LNCAP (cell line): ENCODE measurements around the gene PIP4P1.

ENCODE experiments used
- TF ChIP-seq, protein P1 (sequence below): fragments of 450-650 bp; IDR thresholded peaks from 2 replicates; pipeline ENCODE4 v1.5.1; 2017; ENCODE audit warnings: mild to moderate bottlenecking

PIP4P1 gene

DNA sequence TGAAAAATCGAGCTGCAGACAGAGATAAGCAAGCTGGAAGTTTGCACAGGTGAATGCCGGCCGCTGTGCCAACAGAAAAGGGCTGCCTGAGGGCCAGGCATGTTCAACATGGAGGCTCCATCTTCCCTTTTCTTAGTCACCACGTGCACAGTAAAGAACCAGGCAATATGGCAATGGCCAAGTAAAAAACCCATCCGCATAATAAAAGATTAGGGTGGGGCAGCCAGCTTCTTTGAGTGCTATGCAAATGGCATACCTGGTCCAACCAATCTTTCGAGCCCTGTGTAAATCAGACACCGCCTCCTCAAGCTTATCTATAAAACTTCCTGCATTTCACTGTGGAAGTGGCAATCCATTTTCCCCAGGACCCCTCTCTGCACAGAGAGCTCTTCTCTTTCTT lies 24.7 kb upstream of the PIP4P1 start:
- TF ChIP-seq, protein P1, sequence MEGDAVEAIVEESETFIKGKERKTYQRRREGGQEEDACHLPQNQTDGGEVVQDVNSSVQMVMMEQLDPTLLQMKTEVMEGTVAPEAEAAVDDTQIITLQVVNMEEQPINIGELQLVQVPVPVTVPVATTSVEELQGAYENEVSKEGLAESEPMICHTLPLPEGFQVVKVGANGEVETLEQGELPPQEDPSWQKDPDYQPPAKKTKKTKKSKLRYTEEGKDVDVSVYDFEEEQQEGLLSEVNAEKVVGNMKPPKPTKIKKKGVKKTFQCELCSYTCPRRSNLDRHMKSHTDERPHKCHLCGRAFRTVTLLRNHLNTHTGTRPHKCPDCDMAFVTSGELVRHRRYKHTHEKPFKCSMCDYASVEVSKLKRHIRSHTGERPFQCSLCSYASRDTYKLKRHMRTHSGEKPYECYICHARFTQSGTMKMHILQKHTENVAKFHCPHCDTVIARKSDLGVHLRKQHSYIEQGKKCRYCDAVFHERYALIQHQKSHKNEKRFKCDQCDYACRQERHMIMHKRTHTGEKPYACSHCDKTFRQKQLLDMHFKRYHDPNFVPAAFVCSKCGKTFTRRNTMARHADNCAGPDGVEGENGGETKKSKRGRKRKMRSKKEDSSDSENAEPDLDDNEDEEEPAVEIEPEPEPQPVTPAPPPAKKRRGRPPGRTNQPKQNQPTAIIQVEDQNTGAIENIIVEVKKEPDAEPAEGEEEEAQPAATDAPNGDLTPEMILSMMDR: no peak

DNA sequence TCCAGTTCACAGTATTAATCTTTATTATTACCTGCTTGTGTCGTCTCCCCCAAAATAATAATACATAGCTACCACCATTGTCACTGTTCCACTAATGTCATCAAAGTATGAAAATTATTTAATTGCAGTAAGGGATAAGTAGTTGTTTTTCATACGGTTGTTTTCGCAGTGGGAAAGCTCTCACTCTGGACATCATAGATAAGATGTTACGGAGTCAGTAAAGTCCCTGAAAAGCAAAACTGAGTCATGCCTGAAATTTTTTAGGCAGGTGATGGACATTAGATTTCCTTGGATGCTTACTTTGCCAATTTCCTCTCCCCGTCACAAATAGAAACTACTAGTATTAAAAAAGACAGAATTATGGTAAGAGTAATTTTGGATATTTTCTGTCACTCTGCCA lies 21.1 kb upstream of the PIP4P1 start:
- TF ChIP-seq, protein P1: no peak

DNA sequence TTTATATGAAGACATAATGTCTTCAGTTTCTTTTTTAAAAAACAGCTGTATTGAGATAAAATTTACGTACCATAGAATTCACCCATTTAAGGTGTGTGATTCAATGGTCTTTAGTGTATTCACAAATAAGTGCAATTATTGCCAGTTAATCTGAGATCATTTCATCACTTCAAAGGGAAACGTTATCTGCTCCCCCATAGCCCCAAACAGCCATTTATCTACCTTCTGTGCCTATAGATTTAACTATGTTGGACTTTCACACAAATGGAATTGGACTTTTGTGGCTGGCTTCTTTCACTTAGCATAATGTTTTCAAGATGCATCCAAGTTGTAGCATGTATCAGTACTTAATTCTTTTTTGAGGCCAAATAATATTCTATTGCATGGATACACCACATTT lies 17.7 kb upstream of the PIP4P1 start:
- TF ChIP-seq, protein P1: no peak

DNA sequence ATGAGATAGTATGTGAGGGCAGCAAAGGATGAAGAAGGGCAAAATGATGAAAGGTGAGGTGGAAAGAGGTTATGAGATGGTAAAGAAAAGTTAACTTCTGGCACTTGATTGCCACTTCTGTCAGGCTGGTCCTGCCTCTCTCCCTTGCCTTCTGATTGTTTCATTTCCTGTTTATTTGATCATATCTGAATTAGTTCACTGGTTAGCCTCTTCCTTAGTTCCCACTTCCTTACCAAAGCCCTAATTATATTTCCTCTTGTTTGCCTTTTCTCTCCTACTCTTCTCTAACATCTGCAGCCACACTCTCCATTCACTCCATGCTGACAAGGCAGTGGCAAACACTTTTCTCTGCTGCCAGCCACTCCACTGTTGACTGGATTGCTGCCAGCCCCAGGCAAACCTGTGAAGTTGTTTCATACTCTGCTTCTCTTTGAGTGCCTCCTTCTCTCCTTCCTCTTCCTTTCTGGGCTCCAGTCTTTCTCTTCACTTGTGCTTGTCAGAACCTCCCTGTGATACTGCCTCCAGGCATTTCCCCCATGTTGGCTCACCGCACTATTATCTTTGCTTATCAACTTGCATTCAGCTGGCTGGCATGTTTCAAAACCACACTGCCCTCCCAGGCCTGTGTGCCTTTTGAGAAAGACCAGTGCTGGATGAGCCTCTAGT lies 16.1 kb upstream of the PIP4P1 start:
- TF ChIP-seq, protein P1: no peak

DNA sequence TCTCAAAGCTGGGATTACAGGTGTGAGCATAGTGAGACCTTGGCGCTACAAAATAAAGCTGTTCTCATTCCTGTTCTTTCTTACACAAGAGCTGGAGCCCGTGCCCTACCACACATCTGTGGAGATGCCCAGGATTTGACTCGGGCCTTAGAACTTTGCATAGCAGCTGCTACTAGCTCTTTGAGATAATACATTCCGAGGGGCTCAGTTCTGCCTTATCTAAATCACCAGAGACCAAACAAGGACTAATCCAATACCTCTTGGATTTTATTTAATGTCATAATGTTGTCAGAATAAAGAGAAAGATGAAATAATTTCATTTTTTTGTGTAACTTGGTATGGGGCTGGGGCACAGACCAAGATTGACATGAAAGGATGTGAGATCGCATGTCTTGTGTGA lies 15.5 kb upstream of the PIP4P1 start:
- TF ChIP-seq, protein P1: no peak

DNA sequence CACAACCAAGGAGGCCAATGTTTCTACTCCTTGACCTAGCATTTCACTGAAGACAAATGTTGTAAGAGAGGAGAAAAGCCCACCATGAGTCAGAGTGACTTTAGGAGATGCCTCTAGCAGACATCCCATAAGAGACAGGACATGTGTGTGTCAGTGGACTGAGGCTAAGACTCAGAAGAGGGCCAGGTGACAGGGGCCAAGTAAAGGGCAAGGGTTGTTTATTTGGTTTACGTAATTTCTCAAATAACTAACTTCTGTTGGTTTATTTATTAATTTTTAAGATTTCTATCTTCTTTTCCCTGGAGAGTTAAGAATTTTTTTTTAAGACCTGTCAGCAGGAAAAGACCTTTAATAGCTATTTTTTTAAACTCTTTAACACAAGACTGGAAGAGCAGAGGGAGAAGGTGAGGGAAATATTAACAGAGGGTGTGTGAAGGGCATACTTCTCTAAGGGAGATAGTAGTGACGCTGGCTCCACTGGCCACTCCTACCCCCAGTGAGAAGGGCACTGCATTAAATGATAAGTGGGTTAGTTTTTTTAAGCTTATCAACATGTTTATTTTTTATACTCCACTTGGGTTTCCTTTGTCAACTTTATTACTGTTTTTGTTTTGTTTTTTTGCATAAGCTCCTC lies 11.4 kb upstream of the PIP4P1 start:
- TF ChIP-seq, protein P1: no peak

DNA sequence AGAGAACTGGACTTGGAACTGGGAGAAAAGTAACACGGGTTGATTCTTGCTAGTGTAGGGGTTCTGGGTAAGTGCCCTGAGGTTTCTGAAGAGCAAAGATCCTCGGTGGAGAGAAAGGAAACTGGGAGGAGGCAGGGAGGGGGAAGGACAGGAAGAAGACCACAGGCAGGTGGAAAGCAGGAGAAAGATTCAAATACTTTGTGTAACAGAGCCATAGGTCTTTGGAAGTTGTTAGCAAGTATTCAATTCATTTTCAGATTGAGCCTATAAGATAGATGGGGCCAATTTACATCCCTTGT lies 9.3 kb upstream of the PIP4P1 start:
- TF ChIP-seq, protein P1: no peak
